Keratinocyte (primary cell): ENCODE results near the gene RBM26. TPM values are rescaled to one million over a fixed set of nuclear protein-coding genes. Genes with fewer than 3 reads are reported as not detected.

ENCODE experiments used
- DNase-seq: peaks from one replicate; pipeline ENCODE4 v3.0.0-alpha.2; 2011; ENCODE audit warnings: low read depth, missing footprints, low spot score
- FAIRE-seq: peaks from 2 replicates; lab custom pipeline; 2011; peaks lifted over from hg19 to GRCh38; lab: Jason Lieb, UNC
- H2AFZ ChIP-seq: 2 replicates; pipeline ENCODE4 v1.6.0; 2012; ENCODE audit warnings: low read length, control low read depth, inconsistent platforms; ENCODE audit not compliant: control insufficient read depth
- H3K27ac ChIP-seq: 2 replicates; pipeline ENCODE4 v1.5.1; 2011; ENCODE audit warnings: low read length; ENCODE audit not compliant: control insufficient read depth, insufficient read depth
- H3K27me3 ChIP-seq: 3 replicates; pipeline ENCODE4 v1.6.0; 2011; ENCODE audit warnings: low read length; ENCODE audit not compliant: control insufficient read depth, insufficient read depth; ENCODE audit errors: extremely low read depth
- H3K36me3 ChIP-seq, 2 experiments: 2 replicates in 1 of 2; 3 replicates in 1 of 2; pipeline ENCODE4 v1.5.1; 2011; ENCODE audit warnings: low read length in 2 of 2, mild to moderate bottlenecking in 1 of 2; ENCODE audit not compliant: control insufficient read depth in 2 of 2, insufficient read depth in 2 of 2; ENCODE audit errors: extremely low read depth in 1 of 2
- H3K4me1 ChIP-seq: 3 replicates; pipeline ENCODE4 v1.5.1; 2011; ENCODE audit warnings: low read length; ENCODE audit not compliant: control insufficient read depth, insufficient read depth; ENCODE audit errors: extremely low read depth
- H3K4me2 ChIP-seq: 3 replicates; pipeline ENCODE4 v1.6.0; 2011; ENCODE audit warnings: low read depth, low read length; ENCODE audit not compliant: control insufficient read depth, insufficient read depth; ENCODE audit errors: extremely low read depth
- H3K4me3 ChIP-seq, 3 experiments: fragments of 200-600 bp in 1 of 3; sonication (generic) in 1 of 3; 2 replicates in 2 of 3; 3 replicates in 1 of 3; pipeline ENCODE4 v1.5.1; 2011 to 2016; ENCODE audit warnings: low read length in 3 of 3, mild to moderate bottlenecking in 3 of 3, control low read depth in 2 of 3, inconsistent platforms in 1 of 3, low read depth in 1 of 3, mixed read lengths in 1 of 3, mixed run types in 1 of 3, moderate library complexity in 1 of 3; ENCODE audit not compliant: control insufficient read depth in 2 of 3, insufficient read depth in 2 of 3; ENCODE audit errors: extremely low read depth in 1 of 3
- H3K79me2 ChIP-seq: 2 replicates; pipeline ENCODE4 v1.6.0; 2012; ENCODE audit warnings: low read length; ENCODE audit not compliant: control insufficient read depth, insufficient read depth
- H3K9ac ChIP-seq: 3 replicates; pipeline ENCODE4 v1.6.0; 2011; ENCODE audit warnings: low read length; ENCODE audit not compliant: control insufficient read depth, insufficient read depth; ENCODE audit errors: extremely low read depth
- H3K9me1 ChIP-seq: 3 replicates; pipeline ENCODE4 v1.6.0; 2011; ENCODE audit warnings: low read length; ENCODE audit not compliant: control insufficient read depth, insufficient read depth; ENCODE audit errors: extremely low read depth
- H3K9me3 ChIP-seq: 2 replicates; pipeline ENCODE4 v1.5.1; 2012; ENCODE audit warnings: low read depth, low read length; ENCODE audit not compliant: control insufficient read depth
- H4K20me1 ChIP-seq: 3 replicates; pipeline ENCODE4 v1.6.0; 2011; ENCODE audit warnings: low read length; ENCODE audit not compliant: control insufficient read depth, insufficient read depth; ENCODE audit errors: extremely low read depth
- EZH2 ChIP-seq: IDR thresholded peaks from one replicate; pipeline ENCODE4 v1.6.1; 2012; ENCODE audit warnings: inconsistent platforms, mild to moderate bottlenecking, low read length, moderate library complexity
- dilution Hi-C: fragments of 300-500 bp; cut with MboI; formaldehyde crosslinking; loops from one replicate; pipeline ENCODE4 v1.7.0; 2020; ENCODE audit warnings: low sequenced_read_pairs; ENCODE audit not compliant: extremely low pct_ligation_motif_present
- polyA plus RNA-seq, 5 experiments: library from polyadenylated mRNA; depleted of rRNA in 3 of 5; stranded (reverse) in 3 of 5; stranded (forward) in 1 of 5; unstranded in 1 of 5; fragments of >200 nt; gene quantifications; 1 replicate in 1 of 5; 2 replicates in 3 of 5; 3 replicates in 1 of 5; pipeline versions ENCODE4 v1.2.1 to v1.2.3, GENCODE V29; 2011 to 2012; ENCODE audit warnings: missing spikeins in 2 of 5, low read depth in 1 of 5, low replicate concordance in 1 of 5
- TF ChIP-seq, protein P1 (sequence below), 3 experiments: IDR thresholded peaks in 1 of 3; conservative IDR thresholded peaks in 1 of 3; optimal IDR thresholded peaks in 1 of 3; 2 replicates in 2 of 3; 3 replicates in 1 of 3; pipeline versions ENCODE3 to v1.5.1; 2011; ENCODE audit warnings: low read length in 3 of 3, mild to moderate bottlenecking in 3 of 3, moderate library complexity in 2 of 3, control low read depth in 1 of 3, inconsistent platforms in 1 of 3; ENCODE audit not compliant: insufficient read depth in 2 of 3; ENCODE audit errors: extremely low read depth in 1 of 3

Gene RBM26
- polyA plus RNA-seq, 1 donor (not counting 4 experiments of a cell fraction or from before 2014, with no cell fraction given): 28.4 TPM

DNA sequence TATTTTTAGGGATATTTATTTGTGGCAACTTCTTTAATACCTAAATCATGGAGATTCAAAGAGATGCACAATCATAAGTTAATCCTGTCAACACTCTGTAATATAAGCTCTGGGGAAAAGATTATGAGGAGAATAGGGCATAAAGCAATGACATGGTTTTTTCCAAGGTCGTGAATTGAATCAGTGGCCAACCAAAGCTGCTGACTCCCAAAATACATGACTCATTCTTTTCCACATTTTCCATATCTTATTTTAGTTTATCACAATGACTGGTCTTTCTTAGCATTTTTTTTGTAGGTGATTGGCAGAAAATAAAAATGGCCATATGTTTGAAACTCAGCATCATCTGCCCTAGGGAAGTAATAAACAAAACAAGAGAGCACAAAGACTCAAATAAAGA, 28.5 kb upstream of the RBM26 start:
- H3K9me1 ChIP-seq: no peaks in the 10 kb centered on the region
- no peak for FAIRE-seq
- TF ChIP-seq EZH2: no peak
- TF ChIP-seq, protein P1, sequence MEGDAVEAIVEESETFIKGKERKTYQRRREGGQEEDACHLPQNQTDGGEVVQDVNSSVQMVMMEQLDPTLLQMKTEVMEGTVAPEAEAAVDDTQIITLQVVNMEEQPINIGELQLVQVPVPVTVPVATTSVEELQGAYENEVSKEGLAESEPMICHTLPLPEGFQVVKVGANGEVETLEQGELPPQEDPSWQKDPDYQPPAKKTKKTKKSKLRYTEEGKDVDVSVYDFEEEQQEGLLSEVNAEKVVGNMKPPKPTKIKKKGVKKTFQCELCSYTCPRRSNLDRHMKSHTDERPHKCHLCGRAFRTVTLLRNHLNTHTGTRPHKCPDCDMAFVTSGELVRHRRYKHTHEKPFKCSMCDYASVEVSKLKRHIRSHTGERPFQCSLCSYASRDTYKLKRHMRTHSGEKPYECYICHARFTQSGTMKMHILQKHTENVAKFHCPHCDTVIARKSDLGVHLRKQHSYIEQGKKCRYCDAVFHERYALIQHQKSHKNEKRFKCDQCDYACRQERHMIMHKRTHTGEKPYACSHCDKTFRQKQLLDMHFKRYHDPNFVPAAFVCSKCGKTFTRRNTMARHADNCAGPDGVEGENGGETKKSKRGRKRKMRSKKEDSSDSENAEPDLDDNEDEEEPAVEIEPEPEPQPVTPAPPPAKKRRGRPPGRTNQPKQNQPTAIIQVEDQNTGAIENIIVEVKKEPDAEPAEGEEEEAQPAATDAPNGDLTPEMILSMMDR (optimal IDR thresholded peaks at IDR 0.05 in 1 of 3, IDR thresholded peaks at IDR 0.05 in 1 of 3, conservative IDR thresholded peaks at IDR 0.05 in 1 of 3; ENCODE audit: extremely low read depth in 1 of 3, insufficient read depth in 2 of 3, low read length in 3 of 3): no peak

DNA sequence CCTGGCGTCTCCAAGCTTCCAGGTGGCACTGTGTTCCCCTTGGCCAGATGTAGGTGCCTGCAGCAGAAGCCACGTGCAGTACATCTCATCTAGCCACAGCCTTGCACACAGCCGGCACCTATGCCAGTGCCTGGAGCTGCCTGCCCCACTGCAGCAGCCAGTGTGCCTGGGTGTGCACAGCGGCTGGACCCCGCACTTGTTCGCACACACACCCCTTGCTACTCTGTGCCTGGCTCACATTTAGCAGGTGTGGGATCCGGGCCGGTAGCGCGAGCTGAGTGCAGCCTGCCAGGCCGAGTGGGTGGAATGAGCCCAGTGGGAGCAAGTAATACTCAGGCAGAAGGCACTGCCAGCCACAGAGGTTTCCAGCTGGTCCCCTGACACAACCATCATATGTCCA, 26.9 kb upstream of the RBM26 start:
- no peaks in the 10 kb centered on the region for H3K4me1 ChIP-seq
- no peak overlapping the region for H3K4me2 ChIP-seq
- FAIRE-seq (no peak), DNase-seq (no peak)
- H4K20me1 ChIP-seq: no peaks in the 10 kb centered on the region
- no peaks in the 10 kb centered on the region for H3K36me3 ChIP-seq
- H3K27ac ChIP-seq: no peak overlapping the region
- no peak overlapping the region for H2AFZ ChIP-seq
- dilution Hi-C loops: no loop called here
- no peak overlapping the region for H3K9ac ChIP-seq
- no peak for TF ChIP-seq EZH2
- TF ChIP-seq, protein P1 (optimal IDR thresholded peaks at IDR 0.05 in 1 of 3, IDR thresholded peaks at IDR 0.05 in 1 of 3, conservative IDR thresholded peaks at IDR 0.05 in 1 of 3; ENCODE audit: extremely low read depth in 1 of 3, insufficient read depth in 2 of 3, low read length in 3 of 3): no peak
- H3K4me3 ChIP-seq: no peak overlapping the region
- H3K9me3 ChIP-seq: no peaks in the 10 kb centered on the region
- H3K79me2 ChIP-seq: no peaks in the 10 kb centered on the region
- no peaks in the 10 kb centered on the region for H3K9me1 ChIP-seq
- no peaks in the 10 kb centered on the region for H3K27me3 ChIP-seq

More for the DNA sequence above, 28.5 kb upstream of the RBM26 start:
- Histone ChIP-seq H3K9ac (no peak overlapping the region), H3K9me3 (no peaks in the 10 kb centered on the region), H4K20me1 (no peaks in the 10 kb centered on the region), H2AFZ (no peak overlapping the region), H3K27ac (no peak overlapping the region), H3K79me2 (no peaks in the 10 kb centered on the region), H3K4me3 (no peak overlapping the region), H3K27me3 (no peaks in the 10 kb centered on the region), H3K4me2 (no peak overlapping the region), H3K36me3 (no peaks in the 10 kb centered on the region), H3K4me1 (no peaks in the 10 kb centered on the region)
- dilution Hi-C loops: no loop called here
- no peak for DNase-seq
